HG03439 (cell line): Measurements from ENCODE around the gene MRPL12.
"Not testable (repeated sequence)": the region's sequence is repeated elsewhere in the genome, so short reads cannot be mapped to it uniquely, and the experiment has no call there.

Source experiments
- ATAC-seq: cut with Tn5 transposase; IDR thresholded peaks from one replicate; pipeline ENCODE4 v1.9.1; 2021; ENCODE audit warnings: mild to moderate bottlenecking, moderate library complexity; ENCODE audit not compliant: unreplicated experiment

The MRPL12 gene

DNA sequence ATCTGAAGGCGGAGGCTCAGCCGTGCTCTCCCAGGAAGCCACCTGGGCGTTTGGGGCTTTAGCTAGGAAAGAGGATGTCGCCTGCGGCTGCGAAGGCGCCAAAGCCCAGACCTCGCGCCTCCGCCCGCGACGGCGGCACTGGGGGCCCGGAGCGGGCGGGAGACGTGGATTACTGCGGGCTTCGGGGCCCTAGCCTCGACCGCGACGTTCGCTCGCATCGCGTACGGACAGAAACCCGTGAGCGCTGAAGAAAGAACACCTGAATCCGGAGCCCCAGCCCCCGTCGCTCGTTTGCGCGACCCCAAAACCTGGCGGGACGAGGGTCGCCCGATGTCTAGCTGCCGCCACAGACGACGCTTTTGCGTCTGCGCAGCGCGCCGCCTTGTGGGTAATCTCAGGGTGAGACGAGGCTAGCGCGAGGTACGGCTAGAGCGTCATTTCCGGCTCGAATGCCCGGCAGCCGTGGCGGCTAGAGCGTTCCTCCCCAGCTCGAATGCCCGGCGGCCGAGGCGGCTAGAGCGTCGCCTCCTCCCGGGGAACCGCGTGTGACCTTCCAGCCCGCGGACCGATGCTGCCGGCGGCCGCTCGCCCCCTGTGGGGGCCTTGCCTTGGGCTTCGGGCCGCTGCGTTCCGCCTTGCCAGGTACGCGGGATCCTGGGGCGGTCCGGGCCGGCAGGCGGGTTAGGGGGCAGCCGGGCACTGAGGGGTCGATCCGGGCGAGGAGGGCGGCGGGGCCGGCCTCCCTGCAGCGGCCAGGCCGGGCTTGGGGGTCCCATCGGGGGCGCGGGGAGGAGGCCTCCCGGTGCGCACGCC, at the start of gene MRPL12:
Gene MRPL12, plus strand, starts transcription at position 434 of the 813 bp plus-strand sequence. Its CDS starts 135 bp downstream, at position 569.
- peak; percentile 74 for ATAC-seq

DNA sequence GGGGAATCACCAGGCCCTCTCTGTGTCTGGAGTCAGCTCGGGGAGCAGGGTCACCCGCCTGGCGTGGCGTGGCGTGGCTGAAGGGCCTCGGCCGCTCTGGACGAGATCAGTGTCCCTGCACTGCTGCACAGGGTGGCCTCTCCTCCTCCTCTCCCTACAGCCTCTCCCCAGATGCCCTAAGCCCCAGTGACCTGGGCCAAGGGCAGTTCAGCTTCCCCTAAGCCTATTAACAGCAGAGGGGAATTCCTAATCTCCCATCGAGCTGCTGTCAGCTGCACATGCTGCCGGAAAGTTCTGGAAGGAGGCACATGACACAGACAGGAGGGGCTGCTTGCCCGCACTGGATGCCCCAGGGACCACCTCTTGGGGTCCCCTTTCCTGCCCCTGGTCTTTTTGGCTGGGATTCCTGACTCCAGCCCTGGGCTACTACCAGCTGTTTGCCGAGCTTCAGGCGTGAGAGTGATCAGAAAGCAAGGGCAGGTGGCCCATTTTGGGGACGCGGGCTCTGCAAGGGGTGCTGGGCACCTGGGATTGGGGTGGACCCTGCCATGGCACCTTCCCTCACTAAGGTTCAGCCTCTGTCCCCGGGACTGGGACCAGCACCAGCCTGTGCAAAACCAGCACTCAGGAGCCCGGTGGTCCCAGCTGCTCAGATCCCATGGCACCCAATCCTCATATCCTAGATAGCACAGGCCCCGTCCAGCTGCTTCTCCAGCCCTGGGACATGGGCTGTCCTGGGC, 47.6 kb upstream of the MRPL12 start:
- ATAC-seq, result no peak

DNA sequence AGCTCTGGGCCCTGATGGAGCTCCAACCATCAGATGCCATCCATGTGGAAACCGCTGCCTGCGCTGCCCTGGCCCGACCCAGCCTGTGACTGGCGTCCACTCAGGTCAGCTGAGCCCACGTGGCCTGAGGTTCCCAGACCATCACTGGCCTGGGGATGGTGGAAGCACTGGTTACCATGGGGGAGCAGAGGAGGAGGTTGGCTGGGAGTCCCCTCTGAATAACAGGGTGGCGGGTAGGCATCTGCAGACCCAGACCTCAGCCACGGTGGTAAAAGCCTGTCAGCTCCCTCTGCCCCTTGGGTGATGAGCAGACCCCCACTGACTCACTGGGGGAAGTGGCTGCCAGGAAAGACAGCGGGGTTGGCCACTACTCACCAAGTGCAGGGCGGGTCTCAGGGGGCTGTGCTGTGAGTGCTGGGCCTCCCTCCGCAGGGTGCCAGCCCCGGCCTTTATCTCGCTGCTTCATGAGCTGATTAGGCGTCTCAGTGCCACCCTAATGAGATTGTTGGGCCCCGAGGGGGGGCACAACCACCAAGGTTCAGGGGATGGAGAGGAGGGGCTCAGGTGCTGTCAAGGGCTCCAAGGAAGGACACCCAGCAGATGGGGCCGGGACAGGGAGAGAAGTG, 46.9 kb upstream of the MRPL12 start, which contains the start of gene PDE6G:
Gene PDE6G, minus strand, starts transcription at position 425 of the 626 bp plus-strand sequence. CDS start 3,237 bp downstream, outside the sequence.
- ATAC-seq, result no peak

DNA sequence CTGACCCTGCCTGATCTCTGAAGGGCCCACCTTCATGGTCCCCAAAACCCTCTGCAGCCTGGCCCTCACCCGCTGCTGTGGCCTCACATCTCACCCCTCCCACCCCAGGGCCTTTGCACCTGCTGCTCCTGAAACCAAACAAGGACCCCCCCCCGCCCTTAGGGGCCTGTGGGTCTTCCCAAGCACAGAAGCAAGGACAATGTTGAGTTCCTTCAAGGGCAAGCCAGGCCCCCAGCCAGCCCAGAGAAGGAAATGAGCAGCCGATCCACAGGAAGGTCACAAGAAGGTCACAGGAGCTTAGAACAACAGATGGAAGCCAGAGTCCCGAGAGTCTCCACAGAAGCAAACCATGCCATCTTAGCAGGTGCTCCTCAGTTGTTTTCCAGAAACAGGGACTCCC, 46.3 kb upstream of the MRPL12 start:
- ATAC-seq, result no peak

DNA sequence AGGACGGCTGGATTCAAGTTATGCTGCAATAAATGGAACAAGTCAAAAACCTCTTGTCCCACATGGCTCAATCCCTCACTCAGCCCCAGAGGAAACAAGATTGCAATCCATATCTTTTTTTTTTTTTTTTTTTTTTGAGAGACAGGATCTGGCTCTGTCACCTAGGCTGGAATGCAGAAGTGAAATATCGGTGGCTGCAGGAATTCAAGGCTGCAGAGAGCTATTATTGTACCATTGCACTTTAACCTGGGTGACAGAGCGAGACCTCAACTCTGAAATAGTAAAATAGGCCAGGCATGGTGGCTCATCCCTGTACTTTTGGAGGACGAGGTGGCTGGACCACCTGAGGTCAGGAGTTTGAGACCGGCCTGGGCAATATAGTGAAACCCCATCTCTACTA, 44.1 kb upstream of the MRPL12 start:
- no peak for ATAC-seq

DNA sequence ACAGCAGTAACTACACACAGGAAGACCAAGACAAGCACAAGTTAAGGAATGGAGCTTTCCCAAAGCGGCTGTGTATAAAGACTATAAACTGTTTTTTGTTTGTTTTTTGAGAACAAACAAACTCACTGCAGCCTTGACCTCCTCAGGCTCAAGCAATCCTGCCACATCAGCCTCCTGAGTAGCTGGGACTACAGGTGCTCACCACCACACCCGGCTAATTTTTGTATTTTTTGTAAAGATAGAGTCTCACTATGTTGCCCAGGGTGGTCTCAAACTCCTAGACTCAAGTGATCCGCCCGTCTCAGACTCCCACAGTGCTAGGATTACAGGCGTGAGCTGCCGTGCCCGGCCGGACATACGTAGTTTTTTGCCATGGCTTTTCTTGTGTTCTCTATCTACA, 42.7 kb upstream of the MRPL12 start:
- ATAC-seq, result no peak

DNA sequence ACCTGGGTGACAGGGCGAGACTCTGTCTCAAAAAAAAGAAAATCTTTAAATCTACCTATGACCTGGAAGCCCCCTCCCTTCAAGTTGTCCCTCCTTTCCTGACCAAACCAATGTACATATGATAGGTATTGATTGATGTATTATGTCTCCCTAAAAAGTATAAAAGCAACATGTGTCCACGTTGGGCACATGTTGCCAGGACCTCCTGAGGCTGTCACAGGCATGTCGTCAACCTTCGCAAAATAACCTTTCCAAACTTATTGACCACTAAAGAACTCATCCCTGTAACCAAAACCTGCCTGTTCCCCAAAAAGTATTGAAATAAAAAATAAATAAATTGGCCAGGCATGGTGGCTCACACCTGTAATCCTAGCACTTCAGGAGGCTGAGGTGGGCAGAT, 41.2 kb upstream of the MRPL12 start:
- no peak for ATAC-seq

DNA sequence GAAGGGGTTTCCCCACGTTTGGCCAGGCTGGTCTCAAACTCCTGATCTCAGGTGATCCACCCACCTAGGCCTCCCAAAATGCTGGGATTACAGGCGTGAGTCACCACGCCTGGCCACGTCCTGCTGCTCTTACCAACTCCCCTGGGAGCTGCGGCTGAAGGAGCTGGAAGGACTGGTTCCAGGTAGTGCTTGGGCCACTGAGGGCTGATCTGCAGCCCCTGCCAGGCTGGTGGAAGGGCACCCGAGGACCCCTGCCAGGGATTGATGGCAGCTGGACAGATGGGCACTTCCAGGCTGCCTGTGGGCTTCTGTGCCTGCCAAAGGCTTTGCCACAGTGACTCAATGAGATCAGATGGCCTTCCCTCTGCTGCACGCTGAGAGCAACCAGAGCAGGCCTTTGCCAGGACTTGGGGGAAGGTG, 39.1 kb upstream of the MRPL12 start:
- no peak for ATAC-seq

DNA sequence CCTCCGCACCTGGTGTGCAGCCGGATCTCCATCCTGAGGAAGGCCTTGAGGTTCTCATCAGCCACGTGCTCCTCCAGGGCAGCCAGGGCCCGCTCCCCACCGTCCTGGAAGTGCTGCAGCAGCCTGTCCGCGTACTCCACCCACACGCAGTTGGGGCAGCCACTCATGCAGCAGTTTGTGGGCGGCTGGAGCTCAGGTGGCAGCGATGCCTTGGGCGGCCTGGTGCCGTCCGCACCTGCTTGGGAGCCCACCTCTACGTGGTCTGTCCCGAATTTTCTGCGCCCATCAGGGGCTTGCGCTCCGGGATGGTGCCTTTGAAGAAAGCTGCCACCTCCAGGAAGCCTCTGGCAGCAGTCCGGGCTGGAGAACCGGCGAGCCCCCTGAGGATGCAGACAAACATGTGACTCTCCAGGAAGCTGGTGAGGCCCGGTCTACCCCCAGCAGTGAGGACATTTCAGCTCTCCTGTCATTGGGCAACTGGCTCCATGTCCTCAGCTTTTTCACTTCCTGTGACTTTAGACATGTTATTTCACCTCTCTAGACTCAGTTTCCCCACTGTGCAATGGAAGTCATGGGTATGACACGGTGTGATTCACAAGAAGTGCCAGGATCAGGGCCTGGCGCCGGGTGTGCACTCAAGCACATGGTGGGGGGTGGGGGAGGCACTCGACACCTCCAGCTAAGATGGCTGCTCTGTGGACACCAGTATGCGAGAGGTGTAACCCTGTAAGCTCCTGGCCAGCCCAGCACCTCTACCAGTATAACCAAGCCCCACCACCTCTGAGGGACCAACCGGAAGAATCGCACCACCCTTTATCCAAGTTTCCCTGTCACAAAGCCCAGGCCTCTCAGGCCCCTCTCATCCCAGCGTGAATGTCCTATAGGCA, 37.7 kb upstream of the MRPL12 start:
- ATAC-seq, result no peak

DNA sequence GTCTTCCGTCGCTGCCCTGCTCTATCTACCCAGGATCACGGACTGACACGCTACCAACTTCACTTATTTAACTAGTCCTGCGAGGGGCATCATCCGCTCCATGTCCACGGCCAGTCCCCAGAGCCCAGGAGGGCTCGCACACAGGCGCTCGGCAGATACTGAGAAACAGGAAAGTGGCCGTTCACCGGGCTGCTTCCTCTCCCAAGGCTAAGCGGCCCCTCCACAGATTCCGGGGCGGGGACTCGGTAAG, 37.1 kb upstream of the MRPL12 start:
- peak; percentile 7 for ATAC-seq

DNA sequence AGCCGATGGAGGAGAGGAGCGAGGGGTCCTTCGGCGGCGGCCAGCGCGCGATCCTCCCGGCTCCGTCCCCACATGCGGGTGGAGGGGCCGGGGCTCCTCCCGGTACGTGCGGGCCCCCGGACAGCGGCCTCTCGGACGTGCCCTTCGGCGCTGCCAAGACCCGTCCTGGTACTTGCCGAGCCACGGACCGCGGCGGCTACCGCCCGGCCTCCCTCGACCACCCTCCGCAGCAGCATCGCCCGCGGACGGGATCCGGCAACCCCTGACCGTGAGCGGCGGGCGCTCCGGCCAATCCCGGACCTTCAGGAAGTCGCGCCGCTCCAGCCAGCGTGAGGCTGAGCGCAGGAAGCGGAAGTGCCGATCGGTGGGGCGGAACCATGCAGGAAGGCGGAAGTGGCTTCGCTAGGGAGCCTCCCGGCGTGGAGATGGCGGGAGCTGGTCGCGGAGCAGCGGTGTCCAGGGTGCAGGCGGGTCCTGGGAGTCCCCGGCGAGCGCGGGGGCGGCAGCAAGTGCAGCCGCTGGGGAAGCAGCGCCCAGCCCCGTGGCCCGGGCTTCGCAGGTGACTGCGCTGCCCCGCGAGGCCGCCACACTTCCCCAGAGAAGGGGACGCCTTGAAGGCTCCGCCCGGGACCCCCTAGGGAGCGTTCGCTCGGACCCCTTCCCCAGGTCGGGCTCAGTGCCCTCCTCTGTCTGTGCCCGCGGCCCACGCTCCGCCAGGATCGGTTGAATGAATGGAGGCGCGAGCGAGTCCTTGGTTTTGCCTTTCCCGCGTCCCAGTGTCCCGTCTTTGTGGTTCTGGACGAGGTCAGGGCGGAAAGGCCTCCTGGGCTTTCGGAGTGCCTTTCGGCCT, 36.6 kb upstream of the MRPL12 start, which contains the start of the genes CCDC137 and OXLD1:
Gene CCDC137, plus strand, starts transcription at position 396 of the 850 bp plus-strand sequence. Its CDS starts 30 bp downstream, at position 426.
Gene OXLD1, minus strand, starts transcription at position 264 of the 850 bp plus-strand sequence. Its CDS starts 28 bp downstream, at position 236.
- ATAC-seq, result peak; percentile 90

DNA sequence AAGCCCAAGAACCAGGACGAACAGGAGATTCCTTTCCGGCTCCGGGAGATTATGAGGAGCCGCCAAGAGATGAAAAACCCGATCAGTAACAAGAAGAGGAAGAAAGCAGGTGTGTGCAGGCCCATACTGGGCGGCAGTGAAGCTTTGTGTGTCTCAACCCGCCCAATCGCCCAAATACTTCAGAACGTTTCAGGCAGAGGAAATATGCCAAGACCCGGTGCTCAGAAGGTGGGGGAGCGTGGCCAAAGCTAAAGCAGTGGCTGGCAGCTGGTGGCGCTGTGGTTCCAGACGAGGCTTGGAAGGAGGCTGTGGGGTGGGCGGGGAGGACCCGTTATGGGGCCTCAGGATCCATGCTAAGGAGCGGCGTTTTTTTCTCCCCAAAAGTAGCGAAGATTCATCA, 35.4 kb upstream of the MRPL12 start:
- ATAC-seq, result no peak

DNA sequence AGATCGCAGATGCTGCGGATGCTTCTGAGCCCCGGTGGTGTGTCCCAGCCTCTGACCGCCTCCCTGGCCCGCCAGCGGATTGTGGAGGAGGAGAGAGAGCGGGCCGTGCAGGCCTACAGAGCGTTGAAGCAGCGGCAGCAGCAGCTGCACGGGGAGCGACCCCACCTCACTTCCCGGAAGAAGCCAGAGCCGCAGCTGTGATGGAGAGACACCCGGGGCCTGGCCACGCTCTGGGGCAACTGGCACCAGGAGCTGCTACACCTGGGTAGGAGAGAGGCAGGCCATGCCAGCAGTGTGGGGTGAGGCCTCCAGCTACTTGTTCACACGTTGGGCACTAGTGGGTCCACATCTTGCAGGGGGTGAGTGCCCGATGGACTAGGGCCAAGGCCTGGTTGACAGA, 30.7 kb upstream of the MRPL12 start:
- no peak for ATAC-seq

DNA sequence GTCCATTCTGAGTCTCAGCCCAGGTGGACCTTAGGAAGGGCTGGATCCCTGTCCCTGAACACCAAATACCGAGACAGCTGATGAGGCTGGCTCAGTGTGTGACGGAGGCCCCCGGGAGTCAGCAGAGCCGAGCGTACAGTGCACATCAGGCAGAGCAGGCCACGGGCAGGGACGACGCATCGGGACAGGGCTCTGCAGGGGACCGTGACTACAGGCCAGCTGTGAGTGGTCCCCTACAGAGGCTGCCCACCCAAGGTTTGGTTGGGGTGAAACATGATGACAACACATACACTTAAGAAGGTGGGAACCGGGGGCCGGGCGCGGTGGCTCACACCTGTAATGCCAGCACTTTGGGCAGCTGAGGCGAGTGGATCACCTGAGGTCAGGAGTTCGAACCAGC, 30.2 kb upstream of the MRPL12 start:
- ATAC-seq, result no peak

DNA sequence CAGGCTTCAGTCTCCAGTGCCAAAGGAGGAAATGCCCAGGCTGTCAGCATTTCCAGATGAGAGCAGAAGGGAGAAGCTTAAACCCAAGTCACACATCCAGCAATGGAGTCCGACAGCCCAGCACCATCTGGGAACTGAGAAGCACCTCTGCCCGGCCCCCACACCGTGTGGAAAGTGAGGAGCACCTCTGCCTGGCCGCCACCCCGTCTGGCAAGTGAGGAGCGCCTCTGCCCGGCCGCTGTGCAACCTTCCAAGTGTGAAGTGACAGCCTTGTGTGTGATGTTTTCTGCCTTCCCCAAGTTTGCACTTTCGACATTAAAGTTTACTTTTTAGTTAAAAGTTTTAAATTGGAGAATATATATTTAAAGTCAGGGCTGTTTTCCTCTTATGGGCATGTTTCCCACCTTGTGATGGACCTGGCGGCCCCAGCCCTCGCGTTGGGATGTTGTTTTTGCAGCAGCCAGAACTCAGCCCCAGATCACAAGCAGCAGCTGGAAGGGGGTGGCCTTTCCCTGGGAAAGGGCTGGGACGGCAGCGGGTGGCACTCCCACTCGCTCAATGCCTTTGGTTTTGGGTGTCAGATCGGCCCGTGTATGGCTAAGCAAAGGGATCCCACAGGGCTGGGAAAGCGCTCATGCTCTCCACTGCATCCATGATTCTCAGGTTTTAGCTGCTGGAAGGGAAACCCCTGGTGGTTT, 29.5 kb upstream of the MRPL12 start:
- ATAC-seq, result no peak

DNA sequence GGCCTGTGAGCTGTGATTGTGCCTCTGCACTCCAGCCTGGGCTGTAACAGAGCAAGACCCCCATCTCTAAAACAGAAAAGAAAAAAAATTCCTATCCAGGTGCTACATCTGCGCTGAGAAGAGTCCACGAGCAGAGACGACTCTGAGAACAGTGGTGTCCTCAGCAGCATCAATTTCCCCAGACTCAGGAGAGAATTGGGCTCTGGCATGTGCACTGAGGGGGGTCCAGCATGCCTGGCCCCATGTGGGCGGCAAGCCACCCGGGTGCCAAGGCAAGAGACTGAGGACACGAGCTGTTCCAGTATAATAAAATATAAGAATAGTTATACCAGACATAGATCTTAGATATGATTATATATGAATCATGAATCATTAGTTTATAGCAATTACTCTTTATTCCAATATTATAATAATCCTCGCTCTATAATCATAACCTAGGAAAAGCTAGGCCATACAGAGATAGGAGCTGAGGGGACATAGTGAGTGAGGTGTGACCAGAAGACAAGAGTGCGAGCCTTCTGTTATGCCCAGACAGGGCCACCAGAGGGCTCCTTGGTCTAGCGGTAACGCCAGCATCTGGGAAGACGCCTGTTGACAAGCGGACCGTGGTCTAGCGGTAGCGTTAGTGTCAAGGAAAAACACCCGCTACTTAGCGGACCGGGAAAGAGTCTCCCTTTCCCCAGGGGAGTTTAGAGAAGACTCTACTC, 27.5 kb upstream of the MRPL12 start:
- ATAC-seq, result not testable (repeated sequence)

DNA sequence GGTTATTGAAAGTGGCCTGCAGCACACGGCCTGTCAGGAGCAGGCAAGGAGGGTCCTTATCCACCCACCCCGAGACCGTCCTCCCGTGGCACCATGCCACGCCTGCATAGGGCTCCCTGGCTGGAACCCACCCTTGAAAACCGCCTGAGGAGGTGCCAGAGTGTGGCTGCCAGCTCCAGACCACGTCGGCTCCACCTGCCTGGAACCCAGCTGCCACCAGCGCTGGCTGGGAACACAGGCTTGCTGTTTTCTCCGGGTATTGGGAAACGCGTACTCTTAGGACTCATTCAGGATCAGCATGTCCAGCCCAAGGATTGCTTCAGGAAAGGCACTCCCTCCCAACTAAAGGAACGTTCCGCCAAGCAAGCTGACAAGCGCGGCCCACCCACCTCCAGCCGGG, 26.3 kb upstream of the MRPL12 start:
- ATAC-seq, result no peak

DNA sequence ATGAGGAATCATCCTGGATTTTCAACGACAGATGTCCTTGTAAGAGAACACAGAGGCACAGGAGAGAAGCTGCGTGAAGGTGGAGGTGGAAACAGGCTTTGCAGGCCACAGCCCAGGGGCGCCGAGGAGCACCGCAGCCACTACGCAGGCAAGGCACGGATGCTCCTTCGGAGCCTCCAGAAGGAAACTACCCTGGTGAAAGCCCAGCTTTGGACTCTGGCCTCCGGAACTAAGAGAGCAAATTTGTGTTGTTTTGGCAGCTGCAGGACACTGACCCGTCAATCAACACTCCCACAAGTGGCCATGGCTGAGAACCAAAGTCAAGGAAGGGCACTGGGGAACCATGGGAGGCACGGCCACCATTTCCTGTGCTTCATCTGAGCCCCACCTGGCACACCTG, 23.0 kb upstream of the MRPL12 start:
- ATAC-seq, result no peak

DNA sequence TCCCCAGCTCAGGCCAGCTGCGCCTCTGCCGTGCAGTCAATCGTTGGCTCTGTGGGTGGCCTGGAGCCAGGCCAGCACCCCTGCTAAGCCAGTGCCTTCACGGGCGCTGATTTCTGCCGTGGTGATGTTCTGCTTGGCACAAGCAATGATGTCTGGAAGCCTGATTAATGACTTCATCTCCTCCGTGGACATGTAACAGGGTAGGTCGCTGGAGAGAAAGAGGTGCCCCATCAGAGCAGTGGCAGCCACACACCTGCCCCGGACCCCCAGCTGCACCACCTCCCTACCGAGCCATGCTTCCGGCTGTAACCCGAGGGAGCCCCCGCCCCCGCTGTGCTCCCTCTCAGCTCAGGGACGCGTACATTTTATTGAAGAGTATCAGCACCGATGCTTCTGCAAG, 21.5 kb upstream of the MRPL12 start:
- no peak for ATAC-seq
